ENCODE data around the gene POU2F1. TPM values are rescaled to one million over a fixed set of nuclear protein-coding genes. Genes with fewer than 3 reads are reported as not detected.
A peak's percentile ranks its signal among the peaks of the same experiment; 100 is the strongest.

POU2F1 gene
- total and polyA plus RNA-seq, 9 donors: 3.9 to 24.6 (median 17.0) TPM

DNA sequence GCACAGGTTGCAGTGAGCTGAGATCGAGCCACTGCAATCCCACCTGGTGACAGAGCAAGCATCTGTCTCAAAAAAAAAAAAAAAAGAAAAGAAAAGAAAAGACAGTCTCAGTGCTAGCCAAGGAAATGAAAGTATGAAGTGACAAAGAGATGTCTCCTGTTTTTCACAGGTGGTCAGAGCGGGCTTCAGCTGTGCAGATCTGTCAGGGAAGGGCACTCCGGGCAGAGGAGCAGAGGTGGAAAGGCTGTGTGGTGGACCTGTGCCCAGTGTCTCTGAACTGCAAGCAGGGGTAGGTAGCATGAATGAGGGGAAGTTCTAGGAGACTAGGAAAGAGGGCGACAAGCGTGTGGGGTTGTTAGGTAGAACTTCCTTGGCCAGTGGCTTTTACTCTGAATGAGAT lies 230.2 kb downstream of the POU2F1 start:
- Histone ChIP-seq H3K27me3 (no peaks in the 10 kb centered on the region), H3K4me1 (ENCODE audit: insufficient read depth) (no peaks in the 10 kb centered on the region), H3K9me3 (no peaks in the 10 kb centered on the region), H3K27ac (no peak overlapping the region), H3K4me3 (no peak overlapping the region), H3K36me3 (no peaks in the 10 kb centered on the region)
- TF ChIP-seq POLR2A (IDR thresholded peaks at IDR 0.05): no peak
- TF ChIP-seq, protein P1, sequence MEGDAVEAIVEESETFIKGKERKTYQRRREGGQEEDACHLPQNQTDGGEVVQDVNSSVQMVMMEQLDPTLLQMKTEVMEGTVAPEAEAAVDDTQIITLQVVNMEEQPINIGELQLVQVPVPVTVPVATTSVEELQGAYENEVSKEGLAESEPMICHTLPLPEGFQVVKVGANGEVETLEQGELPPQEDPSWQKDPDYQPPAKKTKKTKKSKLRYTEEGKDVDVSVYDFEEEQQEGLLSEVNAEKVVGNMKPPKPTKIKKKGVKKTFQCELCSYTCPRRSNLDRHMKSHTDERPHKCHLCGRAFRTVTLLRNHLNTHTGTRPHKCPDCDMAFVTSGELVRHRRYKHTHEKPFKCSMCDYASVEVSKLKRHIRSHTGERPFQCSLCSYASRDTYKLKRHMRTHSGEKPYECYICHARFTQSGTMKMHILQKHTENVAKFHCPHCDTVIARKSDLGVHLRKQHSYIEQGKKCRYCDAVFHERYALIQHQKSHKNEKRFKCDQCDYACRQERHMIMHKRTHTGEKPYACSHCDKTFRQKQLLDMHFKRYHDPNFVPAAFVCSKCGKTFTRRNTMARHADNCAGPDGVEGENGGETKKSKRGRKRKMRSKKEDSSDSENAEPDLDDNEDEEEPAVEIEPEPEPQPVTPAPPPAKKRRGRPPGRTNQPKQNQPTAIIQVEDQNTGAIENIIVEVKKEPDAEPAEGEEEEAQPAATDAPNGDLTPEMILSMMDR (IDR thresholded peaks at IDR 0.05): no peak
- no peak for TF ChIP-seq EP300 (IDR thresholded peaks at IDR 0.05)
- 74 to 89% (median 82%) methylated on average over 5 of the region's 5 CpGs for WGBS, 3 donors
- DNase-seq: no peak
- intact Hi-C loops (cut with DNase I): no loop called here

DNA sequence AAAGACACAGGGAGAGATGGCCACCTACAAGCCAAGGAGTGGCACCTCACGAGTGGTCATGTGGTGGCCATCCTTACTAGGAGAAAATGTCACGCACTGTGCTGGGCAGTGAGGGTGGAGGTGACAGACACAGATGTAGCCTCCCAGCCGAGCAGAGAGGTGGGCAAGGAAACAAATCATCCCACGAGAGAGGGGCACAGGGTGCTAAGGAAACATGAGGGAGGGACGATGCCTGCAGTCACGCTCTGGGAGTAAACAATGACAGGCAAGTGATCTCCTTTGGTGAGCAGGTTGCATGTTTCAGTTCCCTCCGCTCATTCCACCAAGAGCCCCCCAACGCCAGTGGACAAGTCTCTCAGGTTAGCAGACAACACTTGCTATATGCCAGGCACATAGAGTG lies 231.8 kb downstream of the POU2F1 start:
- H3K9me3 ChIP-seq: no peaks in the 10 kb centered on the region
- H3K27me3 ChIP-seq: no peaks in the 10 kb centered on the region
- TF ChIP-seq, protein P1 (IDR thresholded peaks at IDR 0.05): no peak
- no peak for TF ChIP-seq POLR2A (IDR thresholded peaks at IDR 0.05)
- TF ChIP-seq EP300 (IDR thresholded peaks at IDR 0.05): no peak
- DNase-seq: no peak
- H3K27ac ChIP-seq: no peak overlapping the region
- intact Hi-C loops (cut with DNase I): no loop called here
- H3K4me3 ChIP-seq: no peak overlapping the region
- H3K4me1 ChIP-seq (ENCODE audit: insufficient read depth): no peaks in the 10 kb centered on the region
- H3K36me3 ChIP-seq: no peaks in the 10 kb centered on the region
- WGBS, 3 donors: 74 to 91% (median 82%) methylated on average over 8 of the region's 8 CpGs

DNA sequence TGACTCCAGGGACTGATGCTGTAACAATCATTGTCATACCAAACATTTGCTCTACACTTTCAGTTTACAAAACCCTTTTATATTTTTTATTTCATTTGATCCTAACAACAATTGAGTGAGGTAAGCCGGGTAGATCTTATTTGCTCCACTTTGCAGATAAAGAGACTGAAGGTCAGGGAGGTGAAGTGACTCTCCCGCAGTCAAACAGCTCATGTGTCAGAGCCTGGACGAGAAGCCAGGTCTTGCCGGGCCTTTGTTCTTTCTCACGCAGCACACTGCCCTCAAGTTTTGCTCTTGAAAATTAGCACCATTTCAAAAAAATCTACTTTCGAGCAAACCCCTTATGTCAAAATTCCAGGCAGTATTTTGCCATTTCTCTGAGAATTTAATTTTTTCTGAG lies 232.4 kb downstream of the POU2F1 start:
- H3K9me3 ChIP-seq: no peaks in the 10 kb centered on the region
- H3K36me3 ChIP-seq: no peaks in the 10 kb centered on the region
- no peaks in the 10 kb centered on the region for H3K27me3 ChIP-seq
- TF ChIP-seq POLR2A (IDR thresholded peaks at IDR 0.05): no peak
- TF ChIP-seq EP300 (IDR thresholded peaks at IDR 0.05): no peak
- TF ChIP-seq, protein P1 (IDR thresholded peaks at IDR 0.05): no peak
- peak in 1 of 5 donors; percentile 0 for DNase-seq
- WGBS, 3 donors: 73 to 84% (median 84%) methylated on average over 6 of the region's 6 CpGs
- no peak overlapping the region for H3K27ac ChIP-seq
- intact Hi-C loops (cut with DNase I): no loop called here
- H3K4me1 ChIP-seq (ENCODE audit: insufficient read depth): no peaks in the 10 kb centered on the region
- H3K4me3 ChIP-seq: no peak overlapping the region

DNA sequence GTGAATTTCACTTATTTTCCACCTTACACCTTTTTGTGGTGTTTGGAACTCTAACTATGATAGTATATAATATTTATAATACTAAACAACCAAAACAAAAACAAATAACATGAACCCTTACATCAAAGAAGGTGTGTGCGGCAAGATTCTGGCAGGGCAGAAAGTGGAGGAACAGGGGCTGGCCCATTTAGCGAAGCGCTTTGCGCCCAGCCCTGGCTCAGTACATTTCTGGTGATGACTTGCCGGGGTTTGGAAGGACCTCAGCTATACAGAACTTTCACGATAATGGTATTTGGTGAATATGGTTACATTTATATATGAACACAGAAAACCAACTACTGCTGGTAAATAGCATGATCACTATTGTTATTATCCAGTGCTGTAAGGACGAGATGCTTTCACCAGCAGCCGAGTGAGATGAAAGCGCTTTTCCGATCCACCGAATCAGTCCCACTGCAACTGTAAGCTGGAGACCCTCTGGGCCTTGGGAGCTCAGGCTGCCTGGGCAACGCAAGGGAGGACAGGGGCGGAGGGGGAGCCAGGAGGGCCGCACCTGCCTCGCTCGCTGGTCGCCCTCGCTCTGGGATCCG lies 233.7 kb downstream of the POU2F1 start:
- DNase-seq: no peak
- WGBS, 3 donors: 23 to 33% (median 26%) methylated on average over 17 to 19 of the region's 19 CpGs
- no peaks in the 10 kb centered on the region for H3K4me1 ChIP-seq (ENCODE audit: insufficient read depth)
- peak overlapping the region; percentile 50 for H3K4me3 ChIP-seq
- no peaks in the 10 kb centered on the region for H3K9me3 ChIP-seq
- no peak overlapping the region for H3K27ac ChIP-seq
- TF ChIP-seq EP300 (IDR thresholded peaks at IDR 0.05): no peak
- TF ChIP-seq POLR2A (IDR thresholded peaks at IDR 0.05): no peak
- TF ChIP-seq, protein P1 (IDR thresholded peaks at IDR 0.05): no peak
- H3K36me3 ChIP-seq: no peaks in the 10 kb centered on the region
- intact Hi-C loops (cut with DNase I): no loop called here
- H3K27me3 ChIP-seq: no peaks in the 10 kb centered on the region

Measured in ovary (tissue), 9 donors.